HepG2 (cell line): Measurements from ENCODE around the gene EFNA2. TPM values are rescaled to one million over a fixed set of nuclear protein-coding genes. Genes with fewer than 3 reads are reported as not detected.
A peak's percentile ranks its signal among the peaks of the same experiment; 100 is the strongest.

ENCODE experiments used
- ATM ChIP-seq: fragments of 450-650 bp; IDR thresholded peaks from 2 replicates; pipeline ENCODE4 v1.7.1; 2017; ENCODE audit warnings: mild to moderate bottlenecking, borderline replicate concordance
- CHD4 ChIP-seq: fragments of 200-600 bp; sonication (generic); IDR thresholded peaks from 2 replicates; pipeline ENCODE4 v1.7.0; 2017; ENCODE audit warnings: mild to moderate bottlenecking, low read length, borderline replicate concordance
- ISL2 ChIP-seq: sonication (generic); formaldehyde crosslinking; IDR thresholded peaks from 2 replicates; pipeline ENCODE4 v1.5.0; 2020; ENCODE audit warnings: missing genetic modification reagents
- MBD4 ChIP-seq: IDR thresholded peaks from 2 replicates; pipeline ENCODE4 v1.6.1; 2012; ENCODE audit warnings: low read length, inconsistent platforms, borderline replicate concordance
- MED13 ChIP-seq: sonication (generic); formaldehyde crosslinking; IDR thresholded peaks from 2 replicates; pipeline ENCODE4 v1.5.0; 2020; ENCODE audit warnings: missing genetic modification reagents
- NR2C2 ChIP-seq: sonication (generic); formaldehyde crosslinking; IDR thresholded peaks from 2 replicates; pipeline ENCODE4 v1.4.0; 2020; ENCODE audit warnings: missing genetic modification reagents, mild to moderate bottlenecking, moderate library complexity, borderline replicate concordance
- PHB2 ChIP-seq: fragments of 450-650 bp; IDR thresholded peaks from 2 replicates; pipeline ENCODE4 v1.6.1; 2018; ENCODE audit not compliant: partially characterized antibody
- PREB ChIP-seq: sonication (generic); formaldehyde crosslinking; IDR thresholded peaks from 2 replicates; pipeline ENCODE4 v1.4.0; 2020; ENCODE audit warnings: missing genetic modification reagents
- RXRB ChIP-seq: IDR thresholded peaks from 2 replicates; pipeline ENCODE4 v1.6.1; 2016; ENCODE audit warnings: borderline replicate concordance, missing genetic modification reagents, missing compliant biosample characterization
- SKI ChIP-seq: fragments of 450-650 bp; IDR thresholded peaks from one replicate; pipeline ENCODE4 v1.6.1; 2018; ENCODE audit warnings: mild to moderate bottlenecking; ENCODE audit not compliant: partially characterized antibody
- SNAI1 ChIP-seq: sonication (generic); formaldehyde crosslinking; IDR thresholded peaks from 2 replicates; pipeline ENCODE4 v1.5.0; 2020; ENCODE audit warnings: mild to moderate bottlenecking, missing genetic modification reagents, borderline replicate concordance
- SP5 ChIP-seq: IDR thresholded peaks from 2 replicates; pipeline ENCODE4 v1.6.1; 2016; ENCODE audit warnings: low read depth, borderline replicate concordance
- ZBED4 ChIP-seq: sonication (generic); formaldehyde crosslinking; IDR thresholded peaks from 2 replicates; pipeline ENCODE4 v1.4.0; 2020; ENCODE audit warnings: missing genetic modification reagents, borderline replicate concordance
- ZBTB4 ChIP-seq: sonication (generic); formaldehyde crosslinking; IDR thresholded peaks from 2 replicates; pipeline ENCODE4 v1.4.0; 2020; ENCODE audit warnings: missing genetic modification reagents, mild to moderate bottlenecking, borderline replicate concordance
- ZC3H4 ChIP-seq: sonication (generic); formaldehyde crosslinking; IDR thresholded peaks from 2 replicates; pipeline ENCODE4 v1.4.0; 2020; ENCODE audit warnings: missing genetic modification reagents, borderline replicate concordance
- ZFP1 ChIP-seq: IDR thresholded peaks from 2 replicates; pipeline ENCODE4 v1.6.1; 2016
- ZNF124 ChIP-seq: sonication (generic); formaldehyde crosslinking; IDR thresholded peaks from 2 replicates; pipeline ENCODE4 v1.4.0; 2020; ENCODE audit warnings: missing genetic modification reagents
- ZNF333 ChIP-seq: sonication (generic); formaldehyde crosslinking; IDR thresholded peaks from 2 replicates; pipeline ENCODE4 v1.4.0; 2020; ENCODE audit warnings: mild to moderate bottlenecking, missing genetic modification reagents, borderline replicate concordance
- ZNF33B ChIP-seq: sonication (generic); formaldehyde crosslinking; IDR thresholded peaks from 2 replicates; pipeline ENCODE4 v1.5.1; 2020; ENCODE audit warnings: mild to moderate bottlenecking, missing genetic modification reagents
- ZNF501 ChIP-seq: sonication (generic); formaldehyde crosslinking; IDR thresholded peaks from 2 replicates; pipeline ENCODE4 v1.5.1; 2020; ENCODE audit warnings: mild to moderate bottlenecking, moderate library complexity, missing genetic modification reagents
- ZNF556 ChIP-seq: sonication (generic); formaldehyde crosslinking; IDR thresholded peaks from 2 replicates; pipeline ENCODE4 v1.4.0; 2020; ENCODE audit warnings: mild to moderate bottlenecking, missing genetic modification reagents, borderline replicate concordance
- ZNF709 ChIP-seq: sonication (generic); formaldehyde crosslinking; IDR thresholded peaks from 2 replicates; pipeline ENCODE4 v1.5.0; 2020; ENCODE audit warnings: mild to moderate bottlenecking, missing genetic modification reagents
- ZSCAN12 ChIP-seq: sonication (generic); formaldehyde crosslinking; IDR thresholded peaks from 2 replicates; pipeline ENCODE4 v1.9.0; 2021; ENCODE audit warnings: mild to moderate bottlenecking, missing genetic modification reagents
- polyA plus RNA-seq, 8 experiments: library from polyadenylated mRNA; depleted of rRNA in 3 of 8; stranded (reverse) in 7 of 8; unstranded in 1 of 8; fragments of >200 nt; fragmentation: Illumina TruSeq in 4 of 8; extraction: Trizol in 4 of 8; gene quantifications; 2 replicates each; pipeline versions ENCODE4 v1.2.1 to v1.2.3, GENCODE V29; 2011 to 2016; ENCODE audit warnings: low read depth in 4 of 8, missing spikeins in 1 of 8, mixed read lengths in 1 of 8; ENCODE audit not compliant: insufficient read depth in 1 of 8
- total RNA-seq, 5 experiments: library from RNA; depleted of rRNA; stranded (reverse); fragments of >200 nt; fragmentation: Illumina TruSeq; extraction: Trizol; gene quantifications; 2 replicates each; pipeline ENCODE4 v1.2.3, GENCODE V29; 2016; ENCODE audit warnings: low read depth in 1 of 5

The EFNA2 gene
- total and polyA plus RNA-seq, 2 of the 13 experiments (the other 11 are each of a cell fraction or from before 2014, with no cell fraction given), result 6.0 to 9.9 TPM

DNA sequence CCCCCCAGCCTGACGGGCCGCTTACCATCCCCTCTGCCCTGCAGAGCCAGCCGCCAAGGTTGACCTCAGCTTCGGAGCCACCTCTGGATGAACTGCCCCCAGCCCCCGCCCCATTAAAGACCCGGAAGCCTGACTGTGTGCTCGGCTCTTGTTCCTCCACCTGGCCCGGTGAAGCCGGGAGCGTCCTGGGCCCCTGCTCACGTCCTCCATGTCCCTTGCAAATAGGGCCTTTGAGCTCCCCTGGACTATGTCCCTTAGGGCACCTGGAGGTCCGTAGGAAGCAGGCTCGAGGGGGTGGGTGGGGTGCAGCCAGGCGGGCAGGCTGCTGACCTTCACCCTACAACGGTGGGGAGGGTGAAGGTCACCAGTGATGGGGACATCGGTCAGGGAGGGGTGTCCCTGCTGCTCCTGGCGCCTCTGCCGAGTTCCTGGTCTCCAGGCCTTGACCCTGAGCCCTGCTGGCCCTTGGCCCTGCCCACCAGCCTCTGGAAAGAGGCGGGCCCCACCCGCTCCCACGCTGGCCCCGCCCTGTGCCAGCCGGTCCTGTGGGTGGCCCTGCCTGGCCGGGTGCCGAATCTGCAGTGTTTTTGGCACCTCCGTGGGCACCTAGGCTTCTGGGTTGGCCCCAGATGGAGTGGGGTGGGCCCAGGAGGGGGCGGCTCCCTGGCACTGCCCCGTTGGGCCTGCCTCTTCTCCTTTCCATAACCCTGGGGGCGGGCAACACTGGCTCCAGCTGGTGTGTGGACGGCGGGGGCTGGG, 40.8 kb upstream of the EFNA2 start (continued):
- TF ChIP-seq MBD4 (no peak), ATM (no peak), ZNF33B (no peak), RXRB (CRISPR knock-in tag) (peak; percentile 99), MED13 (CRISPR knock-in tag) (peak; percentile 26), ZNF556 (CRISPR knock-in tag) (peak; percentile 97; the same call in 1 of the 2 replicates), SKI (peak; percentile 90), NR2C2 (peak; percentile 97), PHB2 (no peak), ZSCAN12 (CRISPR knock-in tag) (no peak), ZFP1 (CRISPR knock-in tag) (0 out of 2 replicates have a peak, but pooled peaks have one; percentile 39), ZC3H4 (no peak), ZNF124 (peak; percentile 35; the same call in 1 of the 2 replicates), ISL2 (CRISPR knock-in tag) (peak; percentile 55; the same call in 1 of the 2 replicates), ZNF709 (peak; percentile 79), SNAI1 (CRISPR knock-in tag) (no peak), ZNF501 (CRISPR knock-in tag) (peak; percentile 89), ZBTB4 (CRISPR knock-in tag) (no peak), ZNF333 (CRISPR knock-in tag) (no peak), ZBED4 (CRISPR knock-in tag) (no peak; the same call in 1 of the 2 replicates), PREB (CRISPR knock-in tag) (no peak), SP5 (peak; percentile 96), CHD4 (no peak; the same call in 1 of the 2 replicates)
